HFF-Myc (cell line): ENCODE results near the gene UBE3B.
"Not testable (repeated sequence)": the region's sequence is repeated elsewhere in the genome, so short reads cannot be mapped to it uniquely, and the experiment has no call there.

Experiments
- DNase-seq: peaks from one replicate; pipeline ENCODE4 v3.0.0-alpha.2; 2011; ENCODE audit warnings: low read depth; ENCODE audit errors: extremely low read depth
- H3K4me3 ChIP-seq: replicated peaks from 2 replicates; pipeline ENCODE4 v1.5.1; 2011; ENCODE audit warnings: low read depth, mild to moderate bottlenecking, control low read depth, low read length
- TF ChIP-seq, protein P1 (sequence below): IDR thresholded peaks from 2 replicates; pipeline ENCODE4 v1.5.1; 2012; ENCODE audit warnings: mild to moderate bottlenecking, low read depth, low read length, control low read depth; ENCODE audit errors: missing control alignments

UBE3B gene

DNA sequence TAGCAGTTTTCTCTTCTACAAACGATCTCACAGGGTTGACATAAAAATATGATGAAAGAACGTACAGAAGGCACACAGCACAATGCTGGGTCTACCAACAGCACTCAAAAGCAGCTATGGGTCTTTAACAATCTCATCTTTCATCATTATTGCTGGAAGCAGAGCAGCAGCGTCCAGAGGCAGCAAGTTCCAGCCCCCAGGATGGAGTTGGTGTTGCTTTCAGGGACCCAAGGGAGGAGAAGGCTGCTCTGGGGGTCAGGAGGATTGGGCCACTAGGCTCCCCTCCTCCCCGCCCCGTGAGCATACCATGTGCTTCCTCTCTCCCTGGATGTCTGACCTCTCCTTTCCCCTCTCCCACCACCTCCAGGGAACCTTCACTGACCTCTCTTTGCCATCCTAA is 13.7 kb upstream of the UBE3B start:
- H3K4me3 ChIP-seq: peak overlapping the region; percentile 25
- TF ChIP-seq, protein P1, sequence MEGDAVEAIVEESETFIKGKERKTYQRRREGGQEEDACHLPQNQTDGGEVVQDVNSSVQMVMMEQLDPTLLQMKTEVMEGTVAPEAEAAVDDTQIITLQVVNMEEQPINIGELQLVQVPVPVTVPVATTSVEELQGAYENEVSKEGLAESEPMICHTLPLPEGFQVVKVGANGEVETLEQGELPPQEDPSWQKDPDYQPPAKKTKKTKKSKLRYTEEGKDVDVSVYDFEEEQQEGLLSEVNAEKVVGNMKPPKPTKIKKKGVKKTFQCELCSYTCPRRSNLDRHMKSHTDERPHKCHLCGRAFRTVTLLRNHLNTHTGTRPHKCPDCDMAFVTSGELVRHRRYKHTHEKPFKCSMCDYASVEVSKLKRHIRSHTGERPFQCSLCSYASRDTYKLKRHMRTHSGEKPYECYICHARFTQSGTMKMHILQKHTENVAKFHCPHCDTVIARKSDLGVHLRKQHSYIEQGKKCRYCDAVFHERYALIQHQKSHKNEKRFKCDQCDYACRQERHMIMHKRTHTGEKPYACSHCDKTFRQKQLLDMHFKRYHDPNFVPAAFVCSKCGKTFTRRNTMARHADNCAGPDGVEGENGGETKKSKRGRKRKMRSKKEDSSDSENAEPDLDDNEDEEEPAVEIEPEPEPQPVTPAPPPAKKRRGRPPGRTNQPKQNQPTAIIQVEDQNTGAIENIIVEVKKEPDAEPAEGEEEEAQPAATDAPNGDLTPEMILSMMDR: no peak
- no peak for DNase-seq

DNA sequence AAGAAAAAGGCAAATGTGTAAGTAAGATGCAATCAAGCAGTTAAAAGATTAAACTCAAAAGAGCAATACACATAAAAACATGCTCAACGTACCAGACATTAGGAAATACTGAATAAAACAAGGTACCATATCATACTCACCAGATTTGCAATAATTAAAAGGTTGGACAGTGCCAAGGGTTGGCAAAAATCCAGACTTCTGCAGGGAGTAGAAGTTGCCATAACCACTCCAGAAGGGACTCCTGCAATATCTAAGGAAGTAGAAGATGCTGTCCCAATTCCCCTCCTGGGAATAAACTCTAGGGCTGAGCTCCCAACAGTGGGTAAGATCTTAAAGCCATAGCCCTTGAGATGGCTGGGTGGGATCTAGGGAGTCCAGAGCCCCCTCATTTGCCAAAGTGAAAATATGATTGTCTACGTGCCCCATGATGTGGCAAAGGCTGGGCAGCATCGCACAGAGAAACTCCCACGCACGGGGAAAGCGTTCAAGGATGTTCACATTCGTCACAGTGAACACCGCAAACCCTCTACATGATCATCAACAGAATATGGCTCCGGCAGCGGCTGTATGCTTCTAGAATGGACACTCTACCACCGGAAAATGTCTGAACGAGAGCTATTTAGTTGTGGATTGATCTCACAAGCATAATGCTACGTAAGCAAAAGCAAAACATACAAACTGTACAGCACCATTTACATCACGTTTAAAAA is 12.6 kb upstream of the UBE3B start:
- H3K4me3 ChIP-seq: no peak overlapping the region
- DNase-seq: no peak
- TF ChIP-seq, protein P1: no peak

DNA sequence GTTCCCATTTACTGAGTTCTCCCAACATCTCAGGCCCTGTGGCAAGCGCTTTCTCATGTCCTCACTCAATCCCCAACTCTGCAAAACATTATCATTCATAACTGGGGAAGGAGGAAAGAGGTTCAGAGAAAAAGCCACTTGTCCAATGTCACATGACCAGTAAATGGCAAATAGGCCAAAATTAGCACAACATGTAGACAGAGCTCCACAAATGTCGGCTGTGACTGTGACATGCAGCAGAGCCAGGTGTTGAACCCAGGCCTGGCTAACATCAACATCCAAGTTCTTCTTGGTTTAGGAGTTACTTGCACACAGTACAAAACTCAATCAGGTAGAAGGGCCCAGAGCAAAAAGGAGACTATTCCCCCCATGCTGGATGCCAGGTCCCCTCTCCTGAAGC is 11.1 kb upstream of the UBE3B start:
- TF ChIP-seq, protein P1: no peak
- no peak for DNase-seq
- no peak overlapping the region for H3K4me3 ChIP-seq

DNA sequence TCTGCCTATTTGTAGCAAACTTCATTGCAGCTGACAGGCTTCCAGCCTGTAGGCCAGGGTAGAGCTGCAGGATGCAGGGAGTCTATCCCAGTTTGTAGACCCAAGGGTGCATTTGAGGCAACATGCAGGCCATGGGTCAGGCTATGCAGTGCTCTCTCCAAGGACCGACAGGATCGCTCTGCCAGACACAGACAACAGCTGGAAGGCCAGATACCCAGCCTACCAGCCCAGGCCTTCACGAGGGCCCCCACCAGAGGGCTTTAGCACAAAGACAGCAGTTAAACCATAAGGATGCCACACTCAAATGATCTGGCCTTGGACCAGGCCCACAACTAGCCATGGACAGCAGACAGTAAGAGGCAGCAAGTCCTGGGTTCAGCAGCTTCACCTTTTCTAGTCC is 10.6 kb upstream of the UBE3B start:
- TF ChIP-seq, protein P1: no peak
- no peak overlapping the region for H3K4me3 ChIP-seq
- no peak for DNase-seq

DNA sequence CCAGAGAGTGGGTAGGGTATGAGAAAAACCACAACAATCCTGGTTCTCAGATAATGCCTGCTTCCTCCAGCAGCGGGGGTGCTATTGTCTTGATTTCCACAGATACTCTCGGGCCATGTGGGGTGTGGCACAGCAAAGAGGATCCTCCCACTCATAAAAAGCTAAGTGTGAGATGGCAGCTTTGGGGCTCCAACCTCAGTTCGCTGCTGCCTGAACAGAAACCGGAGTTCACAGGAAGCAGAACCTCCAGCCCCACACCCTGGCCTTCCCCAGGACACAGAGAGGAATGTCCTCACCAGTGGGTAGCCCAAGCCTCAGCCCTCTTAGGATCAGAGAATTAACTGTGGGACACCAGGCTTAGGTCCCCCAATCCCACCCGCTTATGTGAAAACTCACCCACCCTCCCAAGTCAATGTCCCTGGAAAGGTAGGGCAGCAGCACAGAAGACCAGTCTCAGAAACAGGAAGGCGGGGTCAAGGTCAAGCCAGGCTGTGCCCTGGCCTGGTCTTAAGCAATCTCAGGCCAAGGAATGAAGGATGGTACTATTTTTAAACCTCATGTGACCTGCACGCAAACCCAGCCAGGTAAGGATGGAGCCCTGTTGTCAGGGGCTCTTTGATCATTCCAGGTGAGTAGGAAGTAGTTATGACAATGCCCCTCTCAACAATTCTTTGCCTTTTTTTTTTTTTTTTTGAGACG is 9.3 kb upstream of the UBE3B start:
- DNase-seq: no peak
- TF ChIP-seq, protein P1: no peak

DNA sequence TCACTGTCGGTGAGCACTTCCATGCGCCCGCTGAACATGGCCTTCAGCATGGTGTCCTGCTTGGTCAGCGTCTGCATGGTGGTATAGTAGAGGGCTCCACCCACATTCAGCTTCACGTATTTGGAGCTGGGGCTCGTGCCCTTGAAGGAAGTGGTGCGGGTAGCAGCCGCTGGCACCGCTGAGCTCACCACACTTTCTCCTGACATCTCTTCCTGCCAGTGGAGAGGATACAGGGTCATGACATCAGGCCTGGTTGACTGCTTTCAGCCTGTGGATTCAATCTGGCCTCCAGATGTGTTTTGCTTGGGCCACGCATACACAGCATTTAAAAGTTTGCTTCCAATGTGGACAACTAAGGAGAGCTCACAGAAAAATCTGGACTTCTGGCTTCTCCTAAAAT is 7.9 kb upstream of the UBE3B start:
- TF ChIP-seq, protein P1: no peak
- DNase-seq: peak; percentile 95
- H3K4me3 ChIP-seq: peak overlapping the region; percentile 6; the same call in 1 of the 2 replicates

More for the DNA sequence above, 9.3 kb upstream of the UBE3B start:
- no peak overlapping the region for H3K4me3 ChIP-seq

DNA sequence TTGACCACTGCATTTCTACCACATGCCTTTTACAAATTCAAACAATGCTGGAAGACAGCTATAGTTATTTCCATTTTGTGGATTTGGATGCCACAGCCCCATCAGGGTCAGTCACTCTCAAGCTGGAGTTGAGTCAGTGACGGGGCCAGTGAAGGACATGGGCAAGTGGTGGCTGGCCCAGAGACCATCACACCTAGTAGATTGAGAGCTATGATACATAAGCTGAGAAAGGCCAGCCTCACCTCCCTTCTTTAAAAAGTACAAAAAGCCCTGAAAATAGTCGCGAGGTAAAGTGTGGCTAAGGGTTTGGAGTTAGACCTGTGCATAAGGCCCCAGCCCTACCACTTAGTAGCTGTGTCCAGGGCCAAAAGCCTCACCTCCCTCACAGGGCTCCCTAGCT is 4.4 kb upstream of the UBE3B start:
- DNase-seq: no peak
- H3K4me3 ChIP-seq: no peak overlapping the region
- TF ChIP-seq, protein P1: no peak

DNA sequence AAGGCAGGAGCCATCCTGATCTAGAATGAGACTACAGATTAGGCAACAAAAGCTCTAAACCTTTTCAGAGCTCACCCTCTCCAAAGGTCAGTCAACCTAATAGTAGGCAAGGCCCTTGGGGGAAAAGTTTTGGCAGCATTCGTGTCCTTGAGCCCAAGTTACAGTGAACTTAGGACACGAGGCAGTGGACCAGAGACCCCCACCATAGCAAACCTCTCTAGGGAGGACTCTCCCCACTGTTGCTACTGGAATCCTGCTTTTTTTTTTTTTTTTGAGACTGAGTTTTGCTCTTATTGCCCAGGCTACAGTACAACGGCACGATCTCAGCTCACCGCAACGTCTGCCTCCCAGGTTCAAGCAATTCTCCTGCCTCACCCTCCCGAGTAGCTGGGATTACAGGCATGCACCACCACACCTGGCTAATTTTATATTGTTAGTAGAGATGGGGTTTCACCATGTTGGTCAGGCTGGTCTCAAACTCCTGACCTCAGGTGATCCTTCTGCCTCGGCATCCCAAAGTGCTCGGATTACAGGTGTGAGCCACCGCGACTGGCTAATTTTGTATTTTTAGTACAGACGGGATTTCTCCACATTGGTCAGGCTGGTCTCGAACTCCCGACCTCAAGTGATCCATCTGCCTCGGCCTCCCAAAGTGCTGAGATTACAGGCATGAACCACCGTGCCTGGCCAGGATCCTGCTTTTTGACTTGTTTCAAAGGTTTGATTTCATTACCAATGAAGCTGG is 3.7 kb upstream of the UBE3B start:
- not testable (repeated sequence) for DNase-seq, H3K4me3 ChIP-seq
